Smooth muscle cell of the pulmonary artery (primary cell): Measurements from ENCODE around the gene CDX1. TPM values are rescaled to one million over a fixed set of nuclear protein-coding genes. Genes with fewer than 3 reads are reported as not detected.

Source experiments
- total RNA-seq: library from RNA; depleted of rRNA; stranded (reverse); fragments of >200 nt; gene quantifications from 2 replicates; pipeline ENCODE4 v1.2.3, GENCODE V29; 2014

Gene CDX1
- total RNA-seq, result 0.17 and 0.91 TPM in 2 replicates

GRCh38 chr5:150166650-150167511 lies at the start of gene CDX1:
CDX1 (plus strand) TSS chr5:150166778; CDS start chr5:150166877, 99 bp downstream.

GRCh38 chr5:150155258-150156026 lies 11.1 kb upstream of the CDX1 start, which contains the start of gene PDGFRB:
PDGFRB (minus strand) TSS chr5:150155845; CDS start chr5:150137047, 18,798 bp downstream.

DNA sequence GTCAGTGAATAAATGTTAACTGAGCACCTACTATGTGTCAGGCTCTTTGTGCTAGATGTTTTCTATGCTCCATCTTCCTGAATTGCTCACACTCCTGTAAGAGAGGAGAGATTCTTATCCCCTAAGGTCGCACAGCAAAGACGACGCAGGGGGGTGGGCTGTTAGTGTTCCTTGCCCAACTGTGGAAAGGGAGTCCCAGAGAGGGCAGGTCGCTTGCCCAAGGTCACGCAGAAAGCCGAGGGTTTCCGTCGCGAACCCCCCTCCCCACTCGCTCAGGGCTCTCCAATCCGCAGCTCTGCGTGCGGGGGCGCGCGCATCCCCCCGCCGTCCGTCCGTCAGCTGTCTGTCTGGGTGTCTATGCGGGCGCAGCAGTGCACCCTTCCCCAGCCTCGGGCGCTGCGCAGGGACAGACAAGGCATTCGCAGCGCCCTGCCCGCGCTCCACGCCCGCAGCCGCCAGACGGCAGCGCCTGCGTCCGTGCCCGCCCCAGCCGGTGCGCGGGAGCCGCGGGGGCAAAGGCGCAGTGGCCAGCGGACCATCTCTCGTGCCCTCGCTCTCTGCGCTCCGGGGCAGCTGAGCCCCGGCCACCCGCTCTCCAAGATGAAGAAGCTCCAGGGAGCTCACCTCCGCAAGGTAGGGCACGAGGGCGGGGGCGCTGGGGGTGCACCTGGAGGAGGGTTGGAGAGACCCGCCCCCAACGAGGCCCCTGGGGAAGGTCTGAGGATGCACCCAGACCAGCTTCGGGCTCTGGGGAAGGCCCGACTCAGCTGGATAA lies 23.3 kb downstream of the CDX1 start, which contains the start of gene SLC6A7:
Gene SLC6A7, plus strand, starts transcription at position 335 of the 775 bp plus-strand sequence. Its CDS starts 266 bp downstream, at position 601.

Other genes with a start within 250 kb of the CDX1 start
- not detected in 2 replicates for gene PDE6A, start 222.0 kb upstream of the CDX1 start, total RNA-seq
- 19.2 and 21.4 TPM in 2 replicates for gene SLC26A2, start 206.0 kb upstream of the CDX1 start, total RNA-seq
- 8.9 and 10.2 TPM in 2 replicates for gene TIGD6, start 166.1 kb upstream of the CDX1 start, total RNA-seq
- 46.5 and 50.7 TPM in 2 replicates for gene HMGXB3, start 166.0 kb upstream of the CDX1 start, total RNA-seq
- 0.26 and 0.69 TPM in 2 replicates for gene CSF1R, start 80.2 kb upstream of the CDX1 start, total RNA-seq
- 195 and 656 TPM in 2 replicates for gene PDGFRB, start 10.9 kb upstream of the CDX1 start, total RNA-seq
- 0.20 TPM in 1 of 2 replicates, not detected in the other for gene SLC6A7, start 23.3 kb downstream of the CDX1 start, total RNA-seq
- 0.10 and 0.46 TPM in 2 replicates for gene CAMK2A, start 123.0 kb downstream of the CDX1 start, total RNA-seq
- 2.2 and 10.2 TPM in 2 replicates for gene ARSI, start 136.1 kb downstream of the CDX1 start, total RNA-seq
- 15.9 and 17.8 TPM in 2 replicates for gene TCOF1, start 190.9 kb downstream of the CDX1 start, total RNA-seq
- 1.3 and 3.9 TPM in 2 replicates for gene CD74, start 246.1 kb downstream of the CDX1 start, total RNA-seq